Activated T-cell treated with anti-CD3 and anti-CD28 coated beads for 1 hour (primary cell): ENCODE measurements around the gene HIP1R.

Experiments
- DNase-seq: peaks from one replicate; pipeline ENCODE4 v3.0.0-alpha.2; 2020; ENCODE audit warnings: low read depth

Gene HIP1R

DNA sequence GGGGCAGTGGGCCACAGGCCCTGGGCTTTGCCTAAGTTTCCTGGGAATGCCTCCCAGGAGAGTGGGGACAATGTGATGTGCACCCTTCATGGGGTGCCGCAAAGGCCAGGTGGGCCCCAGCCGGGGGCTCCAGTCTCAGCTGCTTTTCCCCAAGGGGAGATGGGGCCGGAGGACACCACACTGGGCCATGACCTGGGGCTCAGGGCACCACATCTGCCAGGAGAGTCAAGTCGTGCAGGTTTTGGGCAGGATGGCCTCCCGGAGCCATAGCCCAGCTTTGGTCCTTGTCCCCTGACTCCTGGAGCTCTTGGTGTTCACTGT lies 12.2 kb downstream of the HIP1R start:
- DNase-seq = no peak

DNA sequence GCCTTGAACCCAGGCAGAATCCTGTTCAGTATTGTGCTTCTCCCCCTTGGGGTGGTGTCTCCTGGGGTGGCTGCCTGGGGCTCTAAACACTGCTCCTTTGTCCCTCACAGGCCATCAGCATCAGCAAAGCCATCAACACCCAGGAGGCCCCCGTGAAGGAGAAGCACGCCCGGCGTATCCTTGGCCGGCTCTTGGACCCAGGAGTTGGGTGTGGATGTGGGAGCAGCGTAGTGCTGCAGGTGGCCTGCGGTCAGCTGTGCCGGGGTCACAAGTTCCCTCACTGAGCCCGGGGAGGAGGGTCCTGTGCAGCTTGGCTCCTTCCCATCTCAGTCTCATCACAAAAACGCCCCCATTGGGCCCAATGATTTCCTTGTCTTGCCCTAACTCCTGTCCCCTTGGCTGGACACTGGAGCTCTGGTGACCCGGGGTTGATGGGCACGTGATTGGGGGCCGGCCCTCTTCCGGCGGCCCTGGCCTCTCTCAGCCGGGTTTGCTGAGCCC lies 12.7 kb downstream of the HIP1R start:
- no peak for DNase-seq

DNA sequence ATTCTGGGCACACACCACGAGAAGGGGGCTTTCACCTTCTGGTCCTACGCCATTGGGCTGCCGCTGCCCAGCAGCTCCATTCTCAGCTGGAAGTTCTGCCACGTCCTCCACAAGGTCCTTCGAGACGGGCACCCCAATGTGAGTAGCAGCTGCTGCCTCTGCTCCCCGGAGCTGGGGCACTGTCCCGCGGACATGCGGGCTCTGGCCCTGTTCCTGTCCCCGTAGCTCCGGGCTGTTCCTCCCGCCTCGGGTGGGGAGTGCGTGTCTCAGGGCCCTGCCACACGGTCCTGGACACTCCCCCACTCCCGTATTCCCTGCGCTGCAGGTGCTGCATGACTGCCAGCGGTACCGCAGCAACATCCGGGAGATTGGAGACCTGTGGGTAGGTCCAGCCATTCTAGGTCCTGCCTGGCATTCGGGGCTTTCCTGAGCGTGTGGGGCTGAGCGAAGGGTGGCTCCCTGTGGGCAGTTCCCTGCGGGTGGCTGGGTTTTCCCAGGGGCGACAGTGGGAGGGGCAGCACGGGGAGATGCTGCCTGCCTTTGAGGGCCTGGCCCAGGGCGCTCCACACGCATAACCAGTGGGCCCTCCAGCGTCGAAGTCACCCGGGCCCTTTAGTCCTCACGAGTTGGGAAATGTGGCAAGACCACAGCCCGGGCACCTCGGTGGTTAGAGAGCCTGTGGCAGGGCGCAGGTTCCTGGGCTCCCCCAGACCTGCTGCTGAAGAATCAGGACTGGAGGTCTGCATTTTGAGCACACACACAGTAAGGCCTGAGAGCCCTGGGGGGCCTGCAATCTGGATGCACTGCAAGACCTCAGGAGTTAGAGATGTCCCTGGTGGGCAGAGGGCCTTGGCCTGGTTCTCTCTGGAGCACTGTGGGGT lies 13.5 kb downstream of the HIP1R start:
- no peak for DNase-seq

DNA sequence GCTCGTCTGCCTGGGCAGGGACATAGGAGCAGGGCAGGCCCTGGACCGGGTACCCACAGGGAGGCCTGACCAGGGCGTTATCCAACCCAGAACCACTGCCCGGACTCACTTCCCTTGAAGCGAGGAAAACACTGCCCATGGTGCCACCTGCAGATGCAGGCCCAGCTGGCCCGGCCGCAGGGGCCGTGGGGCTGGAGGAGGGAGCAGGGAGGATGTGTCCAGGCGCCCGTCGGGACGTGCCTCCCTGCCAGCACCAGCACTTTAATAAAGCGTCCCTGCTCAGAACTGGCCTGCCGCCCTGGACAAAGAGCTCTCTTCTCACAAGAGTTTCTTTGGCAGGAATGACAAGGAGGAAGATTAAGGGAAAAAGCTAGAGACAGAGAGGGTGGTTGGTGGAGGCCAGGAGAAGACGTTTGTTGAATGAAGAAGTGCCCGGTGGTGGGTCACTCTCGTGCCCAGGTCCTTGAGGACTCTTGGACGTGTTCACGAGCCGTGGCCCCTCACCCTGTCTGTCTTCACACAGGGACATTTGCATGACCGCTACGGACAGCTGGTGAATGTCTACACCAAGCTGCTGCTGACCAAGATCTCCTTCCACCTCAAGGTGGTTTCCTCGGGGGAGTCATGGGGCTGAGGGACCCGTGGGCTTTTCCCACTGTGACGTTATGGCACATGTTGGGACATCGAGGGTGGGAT lies 14.2 kb downstream of the HIP1R start:
- no peak for DNase-seq

DNA sequence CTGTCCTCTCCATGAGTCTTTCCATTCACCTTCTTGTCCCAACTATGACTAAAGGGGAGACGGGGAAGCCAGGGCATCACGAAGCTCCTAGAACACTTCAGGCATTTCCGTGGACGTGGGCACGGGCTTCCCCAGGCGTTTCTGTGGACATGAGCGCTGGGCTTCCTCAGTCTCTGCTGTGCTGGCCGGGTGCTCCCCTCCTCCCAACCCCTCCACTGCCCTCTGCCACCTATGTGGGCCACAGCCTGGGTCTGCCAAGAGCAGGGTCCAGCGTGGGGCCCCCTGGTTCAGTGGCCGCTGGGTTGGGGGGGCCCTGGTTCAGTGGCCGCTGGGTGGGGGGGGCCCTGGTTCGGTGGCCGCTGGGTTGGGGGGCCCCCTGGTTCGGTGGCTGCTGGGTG lies 14.8 kb downstream of the HIP1R start:
- no peak for DNase-seq

DNA sequence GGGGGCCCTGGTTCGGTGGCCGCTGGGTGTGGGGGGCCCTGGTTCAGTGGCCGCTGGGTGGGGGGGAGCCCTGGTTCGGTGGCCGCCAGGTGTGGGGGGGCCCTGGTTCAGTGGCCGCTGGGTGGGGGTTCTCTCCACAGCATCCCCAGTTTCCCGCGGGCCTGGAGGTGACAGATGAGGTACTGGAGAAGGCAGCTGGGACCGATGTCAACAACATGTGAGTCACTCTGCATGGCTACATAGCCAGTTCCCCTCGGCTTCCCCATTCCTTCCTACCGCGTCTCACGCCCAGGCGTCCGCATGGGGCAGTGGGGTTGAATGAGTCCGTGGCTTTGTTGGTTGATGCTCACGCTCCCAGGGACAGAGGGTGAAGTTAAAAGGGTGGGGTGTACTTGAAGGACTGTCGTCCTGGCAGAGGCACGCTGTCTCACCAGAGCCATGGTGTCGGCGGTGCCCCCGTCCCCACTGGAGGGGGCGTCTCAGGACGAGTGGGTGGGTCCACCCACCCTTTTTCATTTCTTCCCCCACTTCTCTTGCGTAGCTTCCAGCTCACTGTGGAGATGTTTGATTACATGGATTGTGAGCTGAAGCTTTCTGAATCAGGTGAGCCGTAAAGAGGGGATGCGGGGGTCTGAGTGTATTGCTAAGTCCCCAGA lies 15.6 kb downstream of the HIP1R start:
- DNase-seq = no peak

DNA sequence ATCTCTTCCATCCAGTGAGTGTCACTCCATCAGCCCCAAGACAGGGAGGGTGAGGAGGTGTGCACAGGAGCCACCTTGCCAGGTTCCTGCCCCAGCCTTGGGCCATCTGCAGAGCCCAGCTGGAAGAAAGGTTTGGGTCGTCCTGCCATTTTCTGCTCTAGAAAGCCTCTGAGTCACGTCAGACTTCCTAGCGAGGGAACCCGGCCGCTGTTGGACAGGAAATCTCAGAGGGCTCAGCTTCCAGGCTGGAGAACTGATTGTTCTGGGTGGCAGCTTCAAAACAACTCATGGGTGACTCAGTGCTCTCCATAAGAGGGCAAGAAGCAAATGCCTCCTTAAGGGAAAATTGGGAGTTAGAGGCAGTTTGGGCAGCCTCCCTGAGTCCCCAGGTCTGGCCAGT lies 16.6 kb downstream of the HIP1R start:
- no peak for DNase-seq

DNA sequence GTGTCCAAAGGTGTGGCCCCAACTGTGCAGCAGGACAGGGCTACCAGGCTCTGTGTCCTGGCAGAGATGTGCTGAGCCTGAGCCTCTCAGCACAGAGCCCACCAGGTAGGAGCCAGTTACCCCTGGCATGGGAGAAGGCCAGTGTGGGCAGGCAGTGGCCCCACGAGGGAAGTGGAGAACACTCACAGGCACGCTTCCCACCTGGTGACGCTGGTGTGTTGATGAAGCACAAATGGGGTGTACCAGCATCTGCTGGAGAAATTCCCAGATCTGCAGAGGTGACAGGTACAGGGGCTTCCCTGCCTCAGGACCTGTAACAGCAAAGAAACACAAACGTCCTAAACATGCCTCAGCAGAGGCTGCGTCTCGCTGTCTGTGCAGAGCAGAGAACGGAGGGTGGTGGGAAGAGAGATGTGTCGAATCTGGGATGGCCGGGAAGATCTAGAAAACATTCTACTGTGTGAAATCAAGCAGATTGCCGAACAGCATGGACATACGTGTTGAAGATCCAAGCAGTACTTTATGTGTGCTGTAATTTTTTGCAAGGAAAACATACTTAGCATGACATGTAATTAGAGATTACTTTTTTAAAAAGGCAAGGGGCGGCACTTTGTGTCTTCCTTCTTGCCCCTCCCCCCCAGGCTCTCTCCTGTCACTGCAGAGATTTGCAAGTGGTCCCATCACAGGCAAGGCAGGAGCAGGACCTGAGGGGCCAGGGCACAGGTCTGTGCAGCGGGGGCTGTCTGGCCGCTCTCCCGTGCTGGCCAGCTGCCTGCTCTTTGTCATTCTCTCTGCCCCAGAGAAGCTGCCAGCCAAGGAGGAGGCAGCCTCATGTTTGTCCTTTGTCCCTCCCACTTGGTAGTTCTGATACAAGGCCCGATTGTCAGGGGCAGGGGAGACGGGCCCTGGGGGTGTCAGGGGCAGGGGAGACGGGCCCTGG lies 17.3 kb downstream of the HIP1R start:
- no peak for DNase-seq

DNA sequence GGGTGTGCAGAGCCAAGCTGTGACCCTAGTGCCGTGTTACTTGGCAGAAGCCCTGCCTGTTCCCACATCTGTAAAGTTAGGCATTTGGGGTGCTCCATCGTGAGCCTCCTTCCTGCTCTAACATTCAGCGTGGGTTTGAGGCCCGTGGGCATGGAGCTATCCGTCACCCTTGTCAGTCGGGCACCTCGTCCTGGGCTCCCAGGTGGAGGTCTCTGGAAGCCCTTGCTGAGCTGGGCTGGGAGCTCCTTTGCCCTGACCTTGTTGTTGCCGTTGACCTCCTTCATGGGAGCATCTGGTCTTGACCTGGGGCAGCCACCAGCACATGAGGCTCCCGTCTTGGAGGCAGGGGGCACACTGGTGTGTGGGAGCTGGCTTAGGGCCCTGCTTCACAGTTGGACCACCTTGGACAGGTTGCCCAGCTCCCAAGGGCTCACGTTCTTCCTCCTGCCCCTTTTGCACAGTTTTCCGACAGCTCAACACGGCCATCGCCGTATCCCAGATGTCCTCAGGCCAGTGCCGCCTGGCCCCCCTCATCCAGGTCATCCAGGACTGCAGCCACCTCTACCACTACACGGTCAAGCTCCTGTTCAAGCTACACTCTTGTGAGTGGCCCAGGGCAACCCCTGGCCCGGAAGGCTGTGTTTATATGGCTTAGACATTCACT lies 18.5 kb downstream of the HIP1R start:
- DNase-seq = no peak

DNA sequence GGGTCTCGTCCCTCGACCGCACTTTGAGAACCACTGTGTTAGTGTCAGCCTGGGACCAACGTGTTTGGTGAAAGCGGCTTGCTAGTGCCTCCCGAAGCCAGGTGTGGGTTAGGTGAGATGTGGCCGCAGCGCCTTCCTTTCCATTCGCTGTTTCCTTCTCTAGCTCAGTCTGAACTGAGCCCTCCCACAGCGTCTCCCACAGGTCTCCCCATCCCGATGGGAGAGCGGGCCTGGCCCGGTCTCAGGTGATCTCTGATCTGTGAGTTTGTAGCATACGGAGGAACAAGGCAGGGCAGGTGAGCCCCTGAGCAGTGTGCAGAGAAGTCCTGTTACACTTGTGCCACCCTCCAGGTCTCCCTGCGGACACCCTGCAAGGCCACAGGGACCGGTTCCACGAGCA lies 19.3 kb downstream of the HIP1R start:
- no peak for DNase-seq

DNA sequence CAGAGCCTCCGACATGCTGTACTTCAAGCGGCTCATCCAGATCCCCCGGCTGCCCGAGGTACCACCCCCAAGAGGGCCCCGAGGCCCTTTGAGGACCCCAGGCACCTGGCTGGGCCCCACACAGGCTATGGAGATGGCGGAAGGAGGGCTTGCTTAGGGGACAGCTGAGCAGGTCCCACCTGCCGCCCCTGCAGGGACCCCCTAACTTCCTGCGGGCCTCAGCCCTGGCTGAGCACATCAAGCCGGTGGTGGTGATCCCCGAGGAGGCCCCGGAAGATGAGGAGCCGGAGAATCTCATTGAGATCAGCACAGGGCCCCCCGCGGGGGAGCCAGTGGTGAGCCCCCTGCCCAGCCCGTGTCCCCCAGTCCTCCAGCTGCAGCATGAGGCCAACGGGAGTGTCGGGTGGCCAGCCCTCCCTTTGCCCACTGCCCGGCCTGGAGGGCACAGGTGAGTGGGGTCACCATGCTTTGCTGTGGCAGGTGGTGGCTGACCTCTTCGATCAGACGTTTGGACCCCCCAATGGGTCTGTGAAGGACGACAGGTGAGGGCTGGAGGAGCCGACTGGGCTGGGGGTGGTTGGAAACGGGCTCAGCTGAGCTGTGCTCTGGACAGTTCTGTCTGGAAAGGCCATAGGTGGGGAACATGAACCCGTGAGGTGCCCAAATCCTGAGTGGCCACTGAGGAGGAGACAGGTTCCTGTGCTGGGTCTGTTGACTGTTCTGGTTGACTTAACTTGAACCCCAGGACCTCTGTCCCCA lies 20.0 kb downstream of the HIP1R start:
- DNase-seq = no peak

DNA sequence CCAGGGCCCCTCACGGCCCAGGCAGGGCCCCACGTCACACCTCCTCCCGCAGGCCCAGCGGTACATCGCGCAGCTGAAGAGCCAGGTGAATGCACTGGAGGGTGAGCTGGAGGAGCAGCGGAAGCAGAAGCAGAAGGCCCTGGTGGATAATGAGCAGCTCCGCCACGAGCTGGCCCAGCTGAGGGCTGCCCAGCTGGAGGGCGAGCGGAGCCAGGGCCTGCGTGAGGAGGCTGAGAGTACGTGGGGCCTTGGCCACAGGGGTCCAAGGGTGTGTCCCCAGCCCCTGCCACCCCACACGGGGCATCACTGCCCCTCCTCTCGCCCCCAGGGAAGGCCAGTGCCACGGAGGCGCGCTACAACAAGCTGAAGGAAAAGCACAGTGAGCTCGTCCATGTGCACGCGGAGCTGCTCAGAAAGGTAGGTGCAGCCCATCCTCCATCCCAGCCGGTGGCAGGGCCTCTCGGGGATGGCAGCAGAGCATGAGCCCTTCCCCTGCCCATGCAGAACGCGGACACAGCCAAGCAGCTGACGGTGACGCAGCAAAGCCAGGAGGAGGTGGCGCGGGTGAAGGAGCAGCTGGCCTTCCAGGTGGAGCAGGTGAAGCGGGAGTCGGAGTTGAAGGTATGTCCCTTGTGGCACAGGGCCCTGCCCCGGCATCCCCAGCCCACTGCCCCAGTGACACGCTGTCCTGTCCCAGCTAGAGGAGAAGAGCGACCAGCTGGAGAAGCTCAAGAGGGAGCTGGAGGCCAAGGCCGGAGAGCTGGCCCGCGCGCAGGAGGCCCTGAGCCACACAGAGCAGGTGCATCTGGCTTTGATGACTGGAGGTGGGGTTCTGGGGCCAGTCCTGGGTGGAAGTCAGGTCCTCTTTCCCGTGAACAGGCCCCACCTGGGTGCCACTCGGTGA lies 20.9 kb downstream of the HIP1R start:
- DNase-seq = no peak

DNA sequence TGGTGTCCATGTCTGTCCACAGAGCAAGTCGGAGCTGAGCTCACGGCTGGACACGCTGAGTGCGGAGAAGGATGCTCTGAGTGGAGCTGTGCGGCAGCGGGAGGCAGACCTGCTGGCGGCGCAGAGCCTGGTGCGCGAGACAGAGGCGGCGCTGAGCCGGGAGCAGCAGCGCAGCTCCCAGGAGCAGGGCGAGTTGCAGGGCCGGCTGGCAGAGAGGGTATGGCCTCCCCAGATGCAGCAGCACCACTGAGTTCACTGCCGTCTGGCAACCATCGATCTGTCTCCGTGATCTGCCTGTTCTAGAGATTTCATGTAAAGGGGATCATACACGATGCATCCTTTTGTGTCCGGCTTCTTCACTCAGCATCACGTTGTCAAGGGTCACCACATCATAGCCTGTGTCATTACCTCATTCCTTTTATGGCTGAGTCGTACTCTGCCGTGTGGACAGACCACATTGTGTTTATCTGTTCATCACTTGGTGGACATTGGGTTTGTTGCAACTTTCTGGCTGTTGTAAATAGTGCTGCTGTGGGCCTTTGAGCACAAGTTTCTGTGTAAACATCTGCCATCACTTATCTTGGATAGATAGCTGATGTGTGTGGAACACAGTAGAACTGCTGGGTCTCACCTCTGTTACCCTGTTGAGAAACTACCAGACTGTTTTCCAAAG lies 21.9 kb downstream of the HIP1R start:
- no peak for DNase-seq

DNA sequence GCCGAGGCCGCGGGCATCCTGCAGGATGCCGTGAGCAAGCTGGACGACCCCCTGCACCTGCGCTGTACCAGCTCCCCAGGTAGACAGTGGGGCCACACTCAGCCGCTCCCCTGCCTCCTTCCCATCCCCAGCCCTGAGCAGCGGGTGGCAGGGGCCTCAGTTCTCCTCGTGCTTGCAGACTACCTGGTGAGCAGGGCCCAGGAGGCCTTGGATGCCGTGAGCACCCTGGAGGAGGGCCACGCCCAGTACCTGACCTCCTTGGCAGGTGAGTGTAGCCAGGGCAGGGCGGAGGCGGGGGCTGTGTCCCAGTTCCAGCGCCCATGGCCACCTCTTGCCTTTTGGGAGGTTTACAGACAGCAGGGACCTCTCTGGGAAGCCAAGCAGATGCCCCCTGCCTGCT lies 22.9 kb downstream of the HIP1R start:
- no peak for DNase-seq

DNA sequence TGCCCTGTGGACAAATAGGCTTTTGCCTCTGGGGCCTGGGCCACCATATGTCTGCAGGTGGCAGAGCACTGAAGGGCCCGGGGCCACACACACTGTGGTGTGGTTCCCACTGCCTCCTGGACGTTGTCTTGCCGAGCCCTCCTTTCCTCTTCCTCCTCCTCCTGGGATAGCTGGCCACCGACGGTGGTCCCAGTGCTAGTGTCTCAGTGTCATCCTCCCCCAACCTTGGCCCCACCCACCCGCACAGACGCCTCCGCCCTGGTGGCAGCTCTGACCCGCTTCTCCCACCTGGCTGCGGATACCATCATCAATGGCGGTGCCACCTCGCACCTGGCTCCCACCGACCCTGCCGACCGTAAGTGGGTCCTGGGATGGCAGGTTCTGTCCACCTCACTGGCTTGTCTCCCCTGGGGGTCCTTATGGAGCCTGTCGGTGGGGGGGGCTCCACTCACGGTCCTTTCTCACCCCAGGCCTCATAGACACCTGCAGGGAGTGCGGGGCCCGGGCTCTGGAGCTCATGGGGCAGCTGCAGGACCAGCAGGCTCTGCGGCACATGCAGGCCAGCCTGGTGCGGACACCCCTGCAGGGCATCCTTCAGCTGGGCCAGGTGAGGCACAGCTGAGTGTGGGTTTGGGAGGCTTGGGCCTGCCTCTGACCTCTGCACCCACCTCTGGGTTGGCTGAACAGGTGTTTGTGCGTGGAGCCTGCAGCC lies 23.5 kb downstream of the HIP1R start:
- DNase-seq = no peak

DNA sequence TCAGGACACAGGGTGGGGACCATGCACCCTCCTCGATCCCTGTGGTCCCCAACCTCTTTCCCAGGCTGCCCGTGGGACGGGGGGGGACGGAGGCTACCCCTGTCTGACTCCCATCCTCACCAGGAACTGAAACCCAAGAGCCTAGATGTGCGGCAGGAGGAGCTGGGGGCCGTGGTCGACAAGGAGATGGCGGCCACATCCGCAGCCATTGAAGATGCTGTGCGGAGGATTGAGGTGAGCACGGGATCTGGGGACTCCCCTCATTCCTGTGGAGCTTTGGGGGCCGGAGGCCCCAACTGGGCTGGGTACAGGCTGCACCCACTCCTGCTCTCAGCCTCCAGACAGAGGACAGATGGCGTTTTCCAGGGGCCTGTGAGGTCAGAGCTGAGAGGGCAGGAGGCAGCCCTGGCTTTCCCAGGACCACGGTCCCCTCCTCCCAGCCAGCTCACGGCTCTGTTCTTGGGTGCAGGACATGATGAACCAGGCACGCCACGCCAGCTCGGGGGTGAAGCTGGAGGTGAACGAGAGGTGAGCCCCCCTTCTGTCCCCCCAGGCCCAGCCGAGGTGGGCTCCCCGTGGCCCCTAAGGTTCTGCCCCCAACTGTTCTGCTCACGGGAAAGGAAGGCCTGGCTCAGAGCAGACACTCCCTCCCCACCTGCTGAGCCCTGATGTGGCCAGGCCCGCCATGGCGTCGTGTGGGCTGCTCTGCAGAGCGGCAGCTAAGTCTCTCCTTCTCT lies 24.2 kb downstream of the HIP1R start:
- no peak for DNase-seq

DNA sequence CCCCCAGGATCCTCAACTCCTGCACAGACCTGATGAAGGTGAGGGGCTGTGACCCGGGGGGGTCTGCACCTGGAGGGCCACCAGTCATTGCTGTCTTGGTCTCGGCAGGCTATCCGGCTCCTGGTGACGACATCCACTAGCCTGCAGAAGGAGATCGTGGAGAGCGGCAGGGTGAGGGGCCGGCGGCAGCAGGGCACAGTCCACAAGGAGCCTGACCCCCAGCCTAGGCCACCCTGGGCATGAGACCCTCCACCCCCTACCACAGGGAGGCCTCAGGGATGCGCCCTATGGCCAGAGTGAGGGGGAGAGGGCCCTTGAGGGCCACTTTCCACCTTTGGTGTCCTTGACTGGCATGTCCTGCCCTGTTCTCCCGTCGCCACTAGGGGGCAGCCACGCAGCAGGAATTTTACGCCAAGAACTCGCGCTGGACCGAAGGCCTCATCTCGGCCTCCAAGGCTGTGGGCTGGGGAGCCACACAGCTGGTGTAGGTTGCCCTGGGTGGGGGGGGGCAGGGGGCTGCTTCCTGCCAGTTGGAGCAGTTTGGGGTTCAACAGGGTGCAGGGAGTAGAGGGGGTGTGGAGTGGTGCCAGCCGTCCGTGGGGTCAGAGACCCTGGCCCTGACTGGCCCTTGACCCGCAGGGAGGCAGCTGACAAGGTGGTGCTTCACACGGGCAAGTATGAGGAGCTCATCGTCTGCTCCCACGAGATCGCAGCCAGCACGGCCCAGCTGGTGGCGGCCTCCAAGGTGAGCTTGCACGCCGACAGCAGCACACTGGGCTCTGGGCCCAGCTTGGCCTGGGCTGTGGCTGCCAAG lies 25.0 kb downstream of the HIP1R start:
- DNase-seq = peak; percentile 80
